HepG2 (cell line): ENCODE data around the gene FAM171A2. TPM values are rescaled to one million over a fixed set of nuclear protein-coding genes. Genes with fewer than 3 reads are reported as not detected.
A peak's percentile ranks its signal among the peaks of the same experiment; 100 is the strongest.

Experiments used
- ATAC-seq: fragments of 200-7000 bp; cut with Tn5 transposase; 3 replicates; pipeline ENCODE4 v1.9.1; 2020; ENCODE audit warnings: mild to moderate bottlenecking, moderate library complexity
- BruUV-seq: library from RNA; stranded (reverse); fragments of 400-500 nt; replicated peaks from 2 replicates; lab custom pipeline; 2021; lab: Mats Ljungman, UMichigan
- CTCF ChIA-PET: fragments of 300-600 bp; formaldehyde crosslinking; extraction: SDS; loops from one replicate; lab custom pipeline; 2021; ENCODE audit warnings: low total read pairs, inconsistent platforms, low intra/inter-chr PET ratio; lab: Yijun Ruan, JAX
- POLR2A ChIA-PET: fragments of 350-600 bp; sonication (Branson Sonifier 250); formaldehyde crosslinking; loops from one replicate; lab custom pipeline; 2020; ENCODE audit warnings: antibody characterized with exemption, inconsistent platforms; lab: Yijun Ruan, JAX
- DNase-seq: peaks from one replicate; pipeline ENCODE4 v3.0.0-alpha.2; 2015; ENCODE audit warnings: low spot score
- FAIRE-seq: peaks from 3 replicates; lab custom pipeline; 2011; peaks lifted over from hg19 to GRCh38; lab: Jason Lieb, UNC
- H2AFZ ChIP-seq: one replicate; pipeline ENCODE4 v1.6.1; 2011; ENCODE audit warnings: low read length, inconsistent platforms
- H3K27ac ChIP-seq: fragments of 300-600 bp; 3 replicates; pipeline ENCODE4 v1.8.0; 2011; ENCODE audit warnings: mixed run types, mild to moderate bottlenecking, mixed read lengths, low read length, inconsistent platforms; ENCODE audit not compliant: insufficient read depth; ENCODE audit errors: extremely low read length
- H3K27me3 ChIP-seq, 2 experiments: fragments of 200-600 bp in 1 of 2; 2 replicates in 1 of 2; 3 replicates in 1 of 2; pipeline versions ENCODE4 v1.6.0 to v1.8.0; 2011; ENCODE audit warnings: low read length in 2 of 2, mild to moderate bottlenecking in 2 of 2, moderate library complexity in 2 of 2, inconsistent platforms in 1 of 2; ENCODE audit not compliant: insufficient read depth in 2 of 2, control insufficient read depth in 1 of 2
- H3K36me3 ChIP-seq, 2 experiments: fragments of 200-600 bp in 1 of 2; replicated peaks in 1 of 2; 2 replicates in 1 of 2; 3 replicates in 1 of 2; pipeline versions ENCODE4 v1.5.1 to v1.8.0; 2011; ENCODE audit warnings: low read length in 2 of 2, inconsistent platforms in 1 of 2; ENCODE audit not compliant: insufficient read depth in 2 of 2, control insufficient read depth in 1 of 2
- H3K4me1 ChIP-seq: 2 replicates; pipeline ENCODE4 v1.5.1; 2012; ENCODE audit warnings: low read length, inconsistent platforms; ENCODE audit not compliant: insufficient read depth
- H3K4me2 ChIP-seq: 2 replicates; pipeline ENCODE4 v1.6.0; 2011; ENCODE audit warnings: low read depth, low read length, inconsistent platforms
- H3K4me3 ChIP-seq, 3 experiments: fragments of 200-600 bp in 1 of 3; sonication (generic), shearing (Covaris generic) in 1 of 3; replicated peaks in 1 of 3; 2 replicates each; pipeline ENCODE4 v1.5.1; 2011 to 2016; ENCODE audit warnings: low read length in 3 of 3, inconsistent platforms in 2 of 3, low read depth in 2 of 3, mild to moderate bottlenecking in 2 of 3, control low read depth in 1 of 3, mixed read lengths in 1 of 3; ENCODE audit not compliant: insufficient read depth in 1 of 3
- H3K79me2 ChIP-seq: one replicate; pipeline ENCODE4 v1.6.1; 2011; ENCODE audit warnings: low read length, inconsistent platforms; ENCODE audit not compliant: insufficient read depth
- H3K9ac ChIP-seq: 2 replicates; pipeline ENCODE4 v1.6.0; 2011; ENCODE audit warnings: mild to moderate bottlenecking, low read depth, low read length, inconsistent platforms; ENCODE audit not compliant: insufficient read depth
- H3K9me3 ChIP-seq: 2 replicates; pipeline ENCODE4 v1.5.1; 2012; ENCODE audit warnings: mild to moderate bottlenecking, low read length
- H4K20me1 ChIP-seq: 2 replicates; pipeline ENCODE4 v1.6.0; 2011; ENCODE audit warnings: inconsistent platforms, mild to moderate bottlenecking, low read length, moderate library complexity; ENCODE audit not compliant: insufficient read depth
- ETV5 ChIP-seq: IDR thresholded peaks from 2 replicates; pipeline ENCODE4 v1.6.1; 2018; ENCODE audit warnings: missing biosample characterization, missing genetic modification reagents, inconsistent platforms, borderline replicate concordance
- NFIB ChIP-seq: sonication (generic); formaldehyde crosslinking; IDR thresholded peaks from 2 replicates; pipeline ENCODE4 v1.9.0; 2021; ENCODE audit warnings: missing genetic modification reagents, mild to moderate bottlenecking, borderline replicate concordance
- PCBP1 ChIP-seq: fragments of 200-400 bp; formaldehyde crosslinking; IDR thresholded peaks from 2 replicates; pipeline ENCODE4 v1.6.1; 2017; ENCODE audit warnings: mild to moderate bottlenecking, low read depth, low read length, borderline replicate concordance
- STAT6 ChIP-seq: sonication (generic); formaldehyde crosslinking; IDR thresholded peaks from 2 replicates; pipeline ENCODE4 v1.4.0; 2020; ENCODE audit warnings: missing genetic modification reagents, mild to moderate bottlenecking, borderline replicate concordance
- TGIF2 ChIP-seq: IDR thresholded peaks from 2 replicates; pipeline ENCODE4 v1.6.1; 2016; ENCODE audit warnings: control low read depth, missing compliant biosample characterization
- ZNF335 ChIP-seq: sonication (generic); formaldehyde crosslinking; IDR thresholded peaks from 2 replicates; pipeline ENCODE4 v1.4.0; 2020; ENCODE audit warnings: missing genetic modification reagents
- ZNF710 ChIP-seq: sonication (generic); formaldehyde crosslinking; IDR thresholded peaks from 2 replicates; pipeline ENCODE4 v1.5.0; 2020; ENCODE audit warnings: mild to moderate bottlenecking, missing genetic modification reagents, borderline replicate concordance
- ZNF879 ChIP-seq: sonication (generic); formaldehyde crosslinking; IDR thresholded peaks from 2 replicates; pipeline ENCODE4 v1.8.1; 2023; ENCODE audit warnings: missing genetic modification reagents
- WGBS: methylation state at CpG from one replicate; pipeline ENCODE4 v1.1.6; 2017; ENCODE audit warnings: low lambda C conversion rate; 5-methylcytosine and 5-hydroxymethylcytosine counted together
- in situ Hi-C: cut with HindIII; loops from 2 replicates; pipeline ENCODE4 v1.10.0; 2017; ENCODE audit warnings: low pct_unique_long_range_greater_than_20kb; ENCODE audit not compliant: extremely low pct_ligation_motif_present
- intact Hi-C: fragments of 100-400 bp; cut with micrococcal nuclease; formaldehyde crosslinking; loops from one replicate; pipeline ENCODE4 v1.10.0; 2022; ENCODE audit not compliant: unreplicated experiment
- polyA plus RNA-seq, 8 experiments: library from polyadenylated mRNA; depleted of rRNA in 3 of 8; stranded (reverse) in 7 of 8; unstranded in 1 of 8; fragments of >200 nt; fragmentation: Illumina TruSeq in 4 of 8; extraction: Trizol in 4 of 8; gene quantifications; 2 replicates each; pipeline versions ENCODE4 v1.2.1 to v1.2.3, GENCODE V29; 2011 to 2016; ENCODE audit warnings: low read depth in 4 of 8, missing spikeins in 1 of 8, mixed read lengths in 1 of 8; ENCODE audit not compliant: insufficient read depth in 1 of 8
- total RNA-seq, 5 experiments: library from RNA; depleted of rRNA; stranded (reverse); fragments of >200 nt; fragmentation: Illumina TruSeq; extraction: Trizol; gene quantifications; 2 replicates each; pipeline ENCODE4 v1.2.3, GENCODE V29; 2016; ENCODE audit warnings: low read depth in 1 of 5
- TF ChIP-seq, protein P1 (sequence below): sonication (generic); formaldehyde crosslinking; IDR thresholded peaks from 2 replicates; pipeline ENCODE4 v1.5.0; 2020; ENCODE audit warnings: mild to moderate bottlenecking, low read depth, missing genetic modification reagents, borderline replicate concordance
- TF ChIP-seq, protein P2 (sequence below): sonication (generic); formaldehyde crosslinking; IDR thresholded peaks from 2 replicates; pipeline ENCODE4 v1.4.0; 2020; ENCODE audit warnings: mild to moderate bottlenecking, missing genetic modification reagents
- TF ChIP-seq, protein P3 (sequence below): sonication (generic); formaldehyde crosslinking; IDR thresholded peaks from 2 replicates; pipeline ENCODE4 v1.5.0; 2020; ENCODE audit warnings: mild to moderate bottlenecking, missing genetic modification reagents

The FAM171A2 gene
- total and polyA plus RNA-seq, 2 of the 13 experiments (the other 11 are each of a cell fraction or from before 2014, with no cell fraction given): 1.8 to 3.6 TPM

DNA sequence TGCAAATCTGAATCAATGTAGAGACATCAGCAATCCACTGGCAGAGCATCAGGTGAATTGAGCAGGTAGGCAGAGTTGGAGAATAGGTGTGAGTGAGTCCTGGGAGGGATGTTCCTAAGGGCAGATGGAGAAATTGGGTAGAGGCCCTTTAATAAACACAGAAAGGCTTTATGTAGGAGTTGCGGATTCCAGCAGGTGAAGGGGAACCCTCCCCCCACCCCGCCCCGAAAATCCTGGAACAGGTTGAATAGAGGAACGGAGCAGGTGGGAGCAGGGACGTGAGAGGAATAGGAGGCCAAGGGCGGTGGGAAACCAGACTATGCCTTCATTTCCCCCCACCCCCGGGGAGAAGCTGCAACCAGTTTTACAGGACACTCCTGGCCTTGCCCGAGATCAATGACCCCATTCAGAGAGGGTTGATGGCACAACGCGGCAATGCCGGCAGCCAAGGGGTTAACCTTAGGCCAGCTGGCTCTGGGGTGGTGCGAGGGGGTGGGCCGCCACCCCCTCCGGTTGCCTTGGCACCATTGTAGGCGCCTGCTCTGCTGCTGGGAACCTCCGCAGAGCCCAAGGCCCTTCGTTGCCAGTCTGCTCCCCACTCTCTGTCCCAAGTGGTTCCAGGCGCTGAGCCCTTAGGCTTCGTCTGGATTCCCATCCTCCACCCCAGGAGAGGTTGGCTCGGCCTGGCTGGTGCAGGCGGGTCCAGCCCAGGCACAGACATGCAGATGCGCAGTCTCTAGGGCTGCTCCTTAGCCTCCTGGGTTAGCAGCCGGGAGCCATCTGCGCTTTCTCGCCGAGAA, 56.1 kb downstream of the FAM171A2 start:
- BruUV-seq: no TSS peak
- in situ Hi-C loops (no loop called here), intact Hi-C loops (no loop called here)
- FAIRE-seq: no peak
- Histone ChIP-seq H2AFZ (no peak overlapping the region), H3K27me3 (peaks cover 1 to 21% of the 10 kb centered on the region in 2 experiments; a peak in 4 of 5 replicates), H3K4me3 (peak overlapping the region in 2 of 3 experiments; percentile 58 to 68; a peak in 2 of 6 replicates), H3K4me2 (peak overlapping the region; percentile 66), H3K27ac (no peak overlapping the region), H3K79me2 (no peaks in the 10 kb centered on the region), H3K9me3 (no peaks in the 10 kb centered on the region), H4K20me1 (no peaks in the 10 kb centered on the region), H3K4me1 (peaks cover 36% of the 10 kb centered on the region), H3K36me3 (no peaks in the 10 kb centered on the region), H3K9ac (no peak overlapping the region)
- 26% methylated on average over 21 of the region's 26 CpGs for WGBS
- ChIA-PET CTCF (no interaction called here), POLR2A (interaction anchor here (0.6 to 1.2 kb wide), 5 partner anchors 11 to 108 kb away, joined by 3 to 6 read pairs (median 3); partner anchors contain the start of genes ATXN7L3 and GRN)
- DNase-seq: no peak
- peak; percentile 48 for ATAC-seq
- TF ChIP-seq, protein P1, sequence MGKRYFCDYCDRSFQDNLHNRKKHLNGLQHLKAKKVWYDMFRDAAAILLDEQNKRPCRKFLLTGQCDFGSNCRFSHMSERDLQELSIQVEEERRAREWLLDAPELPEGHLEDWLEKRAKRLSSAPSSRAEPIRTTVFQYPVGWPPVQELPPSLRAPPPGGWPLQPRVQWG (CRISPR knock-in tag): no peak
- TF ChIP-seq, protein P2, sequence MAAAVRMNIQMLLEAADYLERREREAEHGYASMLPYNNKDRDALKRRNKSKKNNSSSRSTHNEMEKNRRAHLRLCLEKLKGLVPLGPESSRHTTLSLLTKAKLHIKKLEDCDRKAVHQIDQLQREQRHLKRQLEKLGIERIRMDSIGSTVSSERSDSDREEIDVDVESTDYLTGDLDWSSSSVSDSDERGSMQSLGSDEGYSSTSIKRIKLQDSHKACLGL (CRISPR knock-in tag): no peak
- no peak for TF ChIP-seq STAT6 (CRISPR knock-in tag)
- TF ChIP-seq PCBP1: 0 out of 2 replicates have a peak, but pooled peaks have one; percentile 60
- TF ChIP-seq, protein P3, sequence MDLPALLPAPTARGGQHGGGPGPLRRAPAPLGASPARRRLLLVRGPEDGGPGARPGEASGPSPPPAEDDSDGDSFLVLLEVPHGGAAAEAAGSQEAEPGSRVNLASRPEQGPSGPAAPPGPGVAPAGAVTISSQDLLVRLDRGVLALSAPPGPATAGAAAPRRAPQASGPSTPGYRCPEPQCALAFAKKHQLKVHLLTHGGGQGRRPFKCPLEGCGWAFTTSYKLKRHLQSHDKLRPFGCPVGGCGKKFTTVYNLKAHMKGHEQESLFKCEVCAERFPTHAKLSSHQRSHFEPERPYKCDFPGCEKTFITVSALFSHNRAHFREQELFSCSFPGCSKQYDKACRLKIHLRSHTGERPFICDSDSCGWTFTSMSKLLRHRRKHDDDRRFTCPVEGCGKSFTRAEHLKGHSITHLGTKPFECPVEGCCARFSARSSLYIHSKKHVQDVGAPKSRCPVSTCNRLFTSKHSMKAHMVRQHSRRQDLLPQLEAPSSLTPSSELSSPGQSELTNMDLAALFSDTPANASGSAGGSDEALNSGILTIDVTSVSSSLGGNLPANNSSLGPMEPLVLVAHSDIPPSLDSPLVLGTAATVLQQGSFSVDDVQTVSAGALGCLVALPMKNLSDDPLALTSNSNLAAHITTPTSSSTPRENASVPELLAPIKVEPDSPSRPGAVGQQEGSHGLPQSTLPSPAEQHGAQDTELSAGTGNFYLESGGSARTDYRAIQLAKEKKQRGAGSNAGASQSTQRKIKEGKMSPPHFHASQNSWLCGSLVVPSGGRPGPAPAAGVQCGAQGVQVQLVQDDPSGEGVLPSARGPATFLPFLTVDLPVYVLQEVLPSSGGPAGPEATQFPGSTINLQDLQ (CRISPR knock-in tag): no peak
- no peak for TF ChIP-seq TGIF2 (CRISPR knock-in tag)
- no peak for TF ChIP-seq ZNF710 (CRISPR knock-in tag)
- no peak for TF ChIP-seq ZNF335
- no peak for TF ChIP-seq ZNF879
- no peak for TF ChIP-seq NFIB
- TF ChIP-seq ETV5: no peak
